K562 (cell line): Measurements from ENCODE around the gene KCNMB1. TPM values are rescaled to one million over a fixed set of nuclear protein-coding genes. Genes with fewer than 3 reads are reported as not detected.

Experiments used
- ATAC-seq: fragments of 200-7000 bp; cut with Tn5 transposase; 3 replicates; pipeline ENCODE4 v1.9.1; 2020; ENCODE audit warnings: moderate library complexity
- BruUV-seq: library from RNA; stranded (reverse); fragments of 400-500 nt; replicated peaks from 2 replicates; lab custom pipeline; 2021; lab: Mats Ljungman, UMichigan
- CTCF ChIA-PET: fragments of 300-600 bp; formaldehyde crosslinking; extraction: SDS; loops from one replicate; lab custom pipeline; 2021; ENCODE audit warnings: low intra/inter-chr PET ratio; lab: Yijun Ruan, JAX
- POLR2A ChIA-PET: fragments of 300-600, 350-650 bp; sonication (Branson Sonifier 250); formaldehyde crosslinking; extraction: SDS; loops from one replicate; lab custom pipeline; 2021; ENCODE audit warnings: antibody characterized with exemption, inconsistent platforms; lab: Yijun Ruan, JAX
- DNase-seq, 4 experiments: peaks; one replicate each; pipeline versions ENCODE4 v3.0.0 to v3.0.0-alpha.2; 2011 to 2018; ENCODE audit warnings: low spot score in 3 of 4, mixed read lengths in 3 of 4; ENCODE audit errors: extremely low read depth in 1 of 4
- FAIRE-seq: peaks from 2 replicates; lab custom pipeline; 2011; peaks lifted over from hg19 to GRCh38; lab: Jason Lieb, UNC
- H2AFZ ChIP-seq: 2 replicates; pipeline ENCODE4 v1.6.0; 2011; ENCODE audit warnings: low read depth, low read length, control low read depth, inconsistent platforms
- H3K27ac ChIP-seq: fragments of 200-600 bp; 3 replicates; pipeline ENCODE4 v1.8.0; 2011; ENCODE audit warnings: low read depth, mild to moderate bottlenecking, control low read depth, inconsistent platforms, low read length, moderate library complexity, mixed read lengths; ENCODE audit errors: extremely low read depth
- H3K27me3 ChIP-seq, 2 experiments: fragments of 300-600 bp in 1 of 2; 2 replicates in 1 of 2; 3 replicates in 1 of 2; pipeline versions ENCODE4 v1.6.0 to v1.8.0; 2011; ENCODE audit warnings: inconsistent platforms in 2 of 2, low read length in 2 of 2, mild to moderate bottlenecking in 1 of 2, mixed read lengths in 1 of 2, moderate library complexity in 1 of 2; ENCODE audit not compliant: control insufficient read depth in 2 of 2, insufficient read depth in 2 of 2
- H3K36me3 ChIP-seq: fragments of 300-600 bp; 3 replicates; pipeline ENCODE4 v1.8.0; 2011; ENCODE audit warnings: mild to moderate bottlenecking, low read length, inconsistent platforms; ENCODE audit not compliant: control insufficient read depth, insufficient read depth
- H3K4me1 ChIP-seq, 2 experiments: fragments of 200-600 bp in 1 of 2; replicated peaks in 1 of 2; 2 replicates in 1 of 2; 3 replicates in 1 of 2; pipeline versions ENCODE4 v1.5.1 to v1.8.0; 2011; ENCODE audit warnings: inconsistent platforms in 2 of 2, low read length in 2 of 2, mild to moderate bottlenecking in 1 of 2, mixed read lengths in 1 of 2, moderate library complexity in 1 of 2; ENCODE audit not compliant: control insufficient read depth in 2 of 2, insufficient read depth in 2 of 2
- H3K4me2 ChIP-seq: 2 replicates; pipeline ENCODE4 v1.6.1; 2011; ENCODE audit warnings: low read length, control low read depth, inconsistent platforms, mixed read lengths; ENCODE audit not compliant: insufficient read depth
- H3K4me3 ChIP-seq: fragments of 200-600 bp; sonication (generic), shearing (Covaris generic); 2 replicates; pipeline ENCODE4 v1.5.1; 2016; ENCODE audit warnings: control low read depth, inconsistent platforms
- H3K79me2 ChIP-seq: fragments of 200-600 bp; 3 replicates; pipeline ENCODE4 v1.8.0; 2011; ENCODE audit warnings: low read length, inconsistent platforms; ENCODE audit not compliant: control insufficient read depth, insufficient read depth
- H3K9ac ChIP-seq, 2 experiments: 2 replicates each; pipeline versions ENCODE4 v1.6.0 to v1.6.1; 2011; ENCODE audit warnings: low read depth in 2 of 2, low read length in 2 of 2, control low read depth in 1 of 2, inconsistent platforms in 1 of 2, mild to moderate bottlenecking in 1 of 2, mixed read lengths in 1 of 2; ENCODE audit not compliant: insufficient read depth in 1 of 2
- H3K9me1 ChIP-seq: one replicate; pipeline ENCODE4 v1.6.0; 2011; ENCODE audit warnings: inconsistent platforms, mild to moderate bottlenecking, low read length, moderate library complexity; ENCODE audit not compliant: control insufficient read depth, insufficient read depth
- H3K9me3 ChIP-seq: replicated peaks from 2 replicates; pipeline ENCODE4 v1.5.1; 2011; ENCODE audit warnings: low read depth, low read length, inconsistent platforms; ENCODE audit not compliant: control insufficient read depth, insufficient read depth
- H4K20me1 ChIP-seq: replicated peaks from 2 replicates; pipeline ENCODE4 v1.6.1; 2011; ENCODE audit warnings: low read length, inconsistent platforms, mixed read lengths; ENCODE audit not compliant: control insufficient read depth, insufficient read depth
- E2F6 ChIP-seq, 2 experiments: IDR thresholded peaks; 2 replicates each; pipeline ENCODE4 v1.6.1; 2011; ENCODE audit warnings: borderline replicate concordance in 1 of 2, control low read depth in 1 of 2, low read depth in 1 of 2, low read length in 1 of 2, mild to moderate bottlenecking in 1 of 2, mixed read lengths in 1 of 2, moderate library complexity in 1 of 2; ENCODE audit not compliant: insufficient read depth in 1 of 2, insufficient read length in 1 of 2, poor library complexity in 1 of 2, severe bottlenecking in 1 of 2; ENCODE audit errors: extremely low read depth in 1 of 2
- KAT2B ChIP-seq: IDR thresholded peaks from one replicate; pipeline ENCODE4 v1.6.1; 2012; ENCODE audit warnings: low read depth, mild to moderate bottlenecking, control low read depth, inconsistent platforms, low read length, moderate library complexity
- KLF10 ChIP-seq: fragments of 250-450 bp; sonication (Bioruptor Pico); IDR thresholded peaks from 2 replicates; pipeline ENCODE4 v1.6.1; 2021; ENCODE audit warnings: matching md5 sums
- MYBL2 ChIP-seq, 2 experiments: fragments of 450-650 bp in 1 of 2; sonication (generic) in 1 of 2; formaldehyde crosslinking in 1 of 2; IDR thresholded peaks; 2 replicates each; pipeline versions ENCODE4 v1.6.1 to v1.8.1; 2017 to 2022; ENCODE audit warnings: borderline replicate concordance in 1 of 2, inconsistent platforms in 1 of 2, low read depth in 1 of 2, mild to moderate bottlenecking in 1 of 2, missing genetic modification reagents in 1 of 2, moderate library complexity in 1 of 2
- PCBP1 ChIP-seq: fragments of 200-400 bp; formaldehyde crosslinking; IDR thresholded peaks from 2 replicates; pipeline ENCODE4 v1.6.1; 2018; ENCODE audit warnings: mild to moderate bottlenecking, low read depth, low read length; ENCODE audit not compliant: poor library complexity, severe bottlenecking
- PML ChIP-seq: IDR thresholded peaks from 2 replicates; pipeline ENCODE4 v1.6.1; 2012; ENCODE audit warnings: low read length, inconsistent platforms
- THRB ChIP-seq: fragments of 450-650 bp; formaldehyde crosslinking; conservative IDR thresholded peaks from 2 replicates; pipeline ENCODE4 v1.4.0; 2022; ENCODE audit warnings: mild to moderate bottlenecking, missing genetic modification characterization
- whole genome bisulfite sequencing: fragments of 100-300 bp; shearing (Covaris generic); methylation state at CpG from one replicate; pipeline ENCODE4 v1.1.6; 2016; ENCODE audit warnings: low coverage, mixed read lengths; ENCODE audit not compliant: insufficient coverage; ENCODE audit errors: missing lambda C conversion rate; 5-methylcytosine and 5-hydroxymethylcytosine counted together
- in situ Hi-C: fragments of 300-500 bp; cut with MboI; formaldehyde crosslinking; loops from 4 replicates; pipeline ENCODE4 v1.15.0; 2018; ENCODE audit warnings: inconsistent platforms, mixed read lengths
- intact Hi-C: fragments of 100-400 bp; cut with micrococcal nuclease; formaldehyde crosslinking; loops from 2 replicates; pipeline ENCODE4 v1.14.2; 2022
- polyA plus RNA-seq, 8 experiments: library from polyadenylated mRNA; depleted of rRNA in 4 of 8; stranded (reverse) in 5 of 8; unstranded in 3 of 8; fragments of >200 nt; fragmentation: Nextera tagmentation in 2 of 8; fragmentation: Illumina TruSeq in 1 of 8; extraction: Ambion mirVana in 2 of 8; extraction: Trizol in 1 of 8; gene quantifications; 2 replicates each; pipeline versions ENCODE4 v1.2.1 to v1.2.3, GENCODE V29; 2011 to 2014; ENCODE audit warnings: inconsistent platforms in 1 of 8, missing spikeins in 1 of 8
- total RNA-seq, 7 experiments: library from RNA; depleted of rRNA in 6 of 7; stranded (reverse); fragments of >200 nt in 6 of 7; fragmentation: Illumina TruSeq in 2 of 7; extraction: Trizol in 2 of 7; gene quantifications; 2 replicates each; pipeline versions ENCODE4 v1.2.1 to v1.2.3, GENCODE V29; 2011 to 2021; ENCODE audit warnings: low replicate concordance in 1 of 7
- TF ChIP-seq, protein P1 (sequence below): fragments of 450-650 bp; conservative IDR thresholded peaks from 2 replicates; pipeline ENCODE4 v1.6.1; 2016; ENCODE audit warnings: missing genetic modification characterization, low read depth, mild to moderate bottlenecking, control low read depth, missing compliant biosample characterization

KCNMB1 gene
- total and polyA plus RNA-seq, 9 of the 15 experiments (the other 6 are each of a cell fraction or from before 2014, with no cell fraction given): not detected

- TF ChIP-seq, protein P1, sequence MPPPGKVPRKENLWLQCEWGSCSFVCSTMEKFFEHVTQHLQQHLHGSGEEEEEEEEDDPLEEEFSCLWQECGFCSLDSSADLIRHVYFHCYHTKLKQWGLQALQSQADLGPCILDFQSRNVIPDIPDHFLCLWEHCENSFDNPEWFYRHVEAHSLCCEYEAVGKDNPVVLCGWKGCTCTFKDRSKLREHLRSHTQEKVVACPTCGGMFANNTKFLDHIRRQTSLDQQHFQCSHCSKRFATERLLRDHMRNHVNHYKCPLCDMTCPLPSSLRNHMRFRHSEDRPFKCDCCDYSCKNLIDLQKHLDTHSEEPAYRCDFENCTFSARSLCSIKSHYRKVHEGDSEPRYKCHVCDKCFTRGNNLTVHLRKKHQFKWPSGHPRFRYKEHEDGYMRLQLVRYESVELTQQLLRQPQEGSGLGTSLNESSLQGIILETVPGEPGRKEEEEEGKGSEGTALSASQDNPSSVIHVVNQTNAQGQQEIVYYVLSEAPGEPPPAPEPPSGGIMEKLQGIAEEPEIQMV (tag): no peak
- no peak for TF ChIP-seq MYBL2 (IDR thresholded peaks at IDR 0.05; ENCODE audit: low read depth)
- TF ChIP-seq MYBL2 (CRISPR knock-in tag; IDR thresholded peaks at IDR 0.05; ENCODE audit: borderline replicate concordance): no peak
- TF ChIP-seq KAT2B: no peak
- TF ChIP-seq PML: no peak
- TF ChIP-seq KLF10 (CRISPR knock-in tag): no peak
Measured at GRCh38 chr5:170333161-170333910, 55.8 kb downstream of the KCNMB1 start (continued).

- intact Hi-C loops: loop anchor here (5.0 kb wide), 1 partner anchor 35 kb away; the partner anchor contains the start of gene LCP2
Measured at GRCh38 chr5:170332058-170332457, 57.1 kb downstream of the KCNMB1 start.

More at GRCh38 chr5:170332058-170332457, 57.1 kb downstream of the KCNMB1 start:
- in situ Hi-C loops: no loop called here
- Histone ChIP-seq H3K9me3 (no peaks in the 10 kb centered on the region), H3K79me2 (peaks cover 5% of the 10 kb centered on the region; the same call in 1 of the 3 replicates), H3K27me3 (no peaks in the 10 kb centered on the region), H3K9me1 (no peaks in the 10 kb centered on the region), H3K27ac (peak overlapping the region; percentile 85; the same call in 2 of the 3 replicates), H2AFZ (peak overlapping the region; percentile 77; the same call in 1 of the 2 replicates), H3K4me3 (peak overlapping the region; percentile 30; the same call in 1 of the 2 replicates), H4K20me1 (no peaks in the 10 kb centered on the region), H3K4me2 (peak overlapping the region; percentile 81; the same call in 1 of the 2 replicates), H3K9ac (no peak overlapping the region; a peak in 1 of 4 replicates), H3K4me1 (peaks cover 7 to 58% of the 10 kb centered on the region in 2 experiments; a peak in 4 of 5 replicates), H3K36me3 (no peaks in the 10 kb centered on the region)
- WGBS: 33% methylated on average over 5 of the region's 5 CpGs
- FAIRE-seq (no peak), ATAC-seq (no peak), DNase-seq (no peak)
- POLR2A ChIA-PET: interaction anchor here (0.6 to 0.8 kb wide), 2 partner anchors 49 to 116 kb away, joined by 3 read pairs; no protein-coding TSS in a partner anchor
- BruUV-seq: no TSS peak
- TF ChIP-seq PCBP1 (no peak), THRB (CRISPR knock-in tag) (no peak), E2F6 (IDR thresholded peaks at IDR 0.05; ENCODE audit: borderline replicate concordance in 1 of 2, extremely low read depth in 1 of 2, insufficient read depth in 1 of 2, insufficient read length in 1 of 2, low read depth in 1 of 2, low read length in 1 of 2, poor library complexity in 1 of 2, severe bottlenecking in 1 of 2) (peak in 1 of 2 experiments; percentile 21)
- CTCF ChIA-PET: no interaction called here
